Measurements from ENCODE around the gene DNAJB9. TPM values are rescaled to one million over a fixed set of nuclear protein-coding genes. Genes with fewer than 3 reads are reported as not detected.
"Not testable (repeated sequence)": the region's sequence is repeated elsewhere in the genome, so short reads cannot be mapped to it uniquely, and the experiment has no call there.

DNAJB9 gene
- total RNA-seq, 1 experiment from 2014 or later: 13.3 TPM

DNA sequence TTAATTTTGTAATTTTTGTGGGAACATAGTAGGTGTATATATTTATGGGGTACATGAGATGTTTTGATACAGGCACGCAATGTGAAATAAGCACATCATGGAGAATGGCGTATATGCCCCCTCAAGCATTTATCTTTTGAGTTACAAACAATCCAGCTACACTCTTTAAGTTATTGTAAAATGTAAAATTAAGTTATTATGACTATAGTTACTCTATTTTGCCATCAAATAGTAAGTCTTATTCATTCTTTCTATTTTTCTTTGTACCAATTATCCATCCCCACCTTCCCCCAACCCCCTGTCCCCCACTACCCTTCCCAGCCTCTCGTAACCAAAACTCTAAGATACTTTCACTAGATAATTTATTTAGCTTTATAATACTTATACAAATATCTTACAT, 36.0 kb upstream of the DNAJB9 start:
- Mint-ChIP-seq H3K27ac (ENCODE audit: unreplicated experiment) (no peak overlapping the region), H3K9me3 (ENCODE audit: low read depth, unreplicated experiment) (no peaks in the 10 kb centered on the region), H3K4me1 (ENCODE audit: low read depth, unreplicated experiment) (no peaks in the 10 kb centered on the region), H3K4me3 (ENCODE audit: low read depth, unreplicated experiment) (no peak overlapping the region), H3K36me3 (ENCODE audit: insufficient read depth, unreplicated experiment) (no peaks in the 10 kb centered on the region), H3K27me3 (ENCODE audit: unreplicated experiment) (no peaks in the 10 kb centered on the region)
- CTCF ChIA-PET: interaction anchor here (0.6 kb wide), 1 partner anchor 8 kb away, joined by 3 read pairs; the partner anchor contains the start of gene PNPLA8
- no TSS peak for BruUV-seq (replicated peaks)
- TF ChIP-seq, protein P1, sequence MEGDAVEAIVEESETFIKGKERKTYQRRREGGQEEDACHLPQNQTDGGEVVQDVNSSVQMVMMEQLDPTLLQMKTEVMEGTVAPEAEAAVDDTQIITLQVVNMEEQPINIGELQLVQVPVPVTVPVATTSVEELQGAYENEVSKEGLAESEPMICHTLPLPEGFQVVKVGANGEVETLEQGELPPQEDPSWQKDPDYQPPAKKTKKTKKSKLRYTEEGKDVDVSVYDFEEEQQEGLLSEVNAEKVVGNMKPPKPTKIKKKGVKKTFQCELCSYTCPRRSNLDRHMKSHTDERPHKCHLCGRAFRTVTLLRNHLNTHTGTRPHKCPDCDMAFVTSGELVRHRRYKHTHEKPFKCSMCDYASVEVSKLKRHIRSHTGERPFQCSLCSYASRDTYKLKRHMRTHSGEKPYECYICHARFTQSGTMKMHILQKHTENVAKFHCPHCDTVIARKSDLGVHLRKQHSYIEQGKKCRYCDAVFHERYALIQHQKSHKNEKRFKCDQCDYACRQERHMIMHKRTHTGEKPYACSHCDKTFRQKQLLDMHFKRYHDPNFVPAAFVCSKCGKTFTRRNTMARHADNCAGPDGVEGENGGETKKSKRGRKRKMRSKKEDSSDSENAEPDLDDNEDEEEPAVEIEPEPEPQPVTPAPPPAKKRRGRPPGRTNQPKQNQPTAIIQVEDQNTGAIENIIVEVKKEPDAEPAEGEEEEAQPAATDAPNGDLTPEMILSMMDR (IDR thresholded peaks at IDR 0.05; ENCODE audit: unreplicated experiment): no peak
- DNase-seq: no peak
- intact Hi-C loops (cut with micrococcal nuclease; ENCODE audit: unreplicated experiment): no loop called here

DNA sequence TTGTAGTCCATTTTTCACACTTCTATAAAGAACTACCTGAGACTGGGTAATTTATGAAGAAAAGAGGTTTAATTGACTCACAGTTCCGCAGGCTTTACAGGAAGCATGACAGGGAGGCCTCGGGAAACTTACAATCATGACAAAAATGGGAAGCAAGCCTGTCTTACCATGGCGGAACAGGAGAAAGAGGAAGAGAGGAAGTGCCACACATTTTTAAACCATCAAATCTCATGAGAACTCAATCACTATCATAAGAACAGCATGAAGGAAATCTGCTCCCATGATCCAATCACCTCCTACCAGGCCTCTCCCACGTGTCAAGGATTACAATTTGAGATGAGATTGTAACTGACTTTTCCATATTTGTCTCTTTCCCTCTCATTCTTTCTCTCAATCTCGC, 34.4 kb upstream of the DNAJB9 start:
- Mint-ChIP-seq H3K9me3 (ENCODE audit: low read depth, unreplicated experiment) (no peaks in the 10 kb centered on the region), H3K27me3 (ENCODE audit: unreplicated experiment) (no peaks in the 10 kb centered on the region), H3K4me3 (ENCODE audit: low read depth, unreplicated experiment) (no peak overlapping the region), H3K36me3 (ENCODE audit: insufficient read depth, unreplicated experiment) (no peaks in the 10 kb centered on the region), H3K4me1 (ENCODE audit: low read depth, unreplicated experiment) (no peaks in the 10 kb centered on the region), H3K27ac (ENCODE audit: unreplicated experiment) (no peak overlapping the region)
- intact Hi-C loops (cut with micrococcal nuclease; ENCODE audit: unreplicated experiment): no loop called here
- CTCF ChIA-PET: no interaction called here
- TF ChIP-seq, protein P1 (IDR thresholded peaks at IDR 0.05; ENCODE audit: unreplicated experiment): no peak
- DNase-seq: no peak
- BruUV-seq (replicated peaks): no TSS peak

DNA sequence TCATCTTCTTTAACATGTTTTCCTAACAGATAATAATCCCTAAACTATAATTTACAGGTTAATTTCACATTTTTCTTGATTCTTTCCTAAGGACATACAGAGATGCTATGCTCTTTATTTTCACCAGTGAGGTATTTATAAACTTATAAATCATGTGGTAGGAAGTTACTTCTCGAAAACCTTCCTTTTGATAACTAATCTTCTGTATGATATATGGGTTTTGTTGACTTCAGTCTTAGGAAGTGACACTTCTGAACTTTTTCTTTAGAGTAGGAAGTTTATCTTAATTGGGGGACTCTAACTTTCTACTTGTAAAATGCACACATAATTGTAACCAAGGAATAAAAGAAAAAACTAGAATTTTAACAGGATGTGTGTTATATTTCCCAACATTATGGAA, 33.9 kb upstream of the DNAJB9 start:
- CTCF ChIA-PET: no interaction called here
- no peaks in the 10 kb centered on the region for H3K27me3 Mint-ChIP-seq (ENCODE audit: unreplicated experiment)
- H3K27ac Mint-ChIP-seq (ENCODE audit: unreplicated experiment): no peak overlapping the region
- TF ChIP-seq, protein P1 (IDR thresholded peaks at IDR 0.05; ENCODE audit: unreplicated experiment): no peak
- no peaks in the 10 kb centered on the region for H3K9me3 Mint-ChIP-seq (ENCODE audit: low read depth, unreplicated experiment)
- DNase-seq: no peak
- BruUV-seq (replicated peaks): no TSS peak
- no peak overlapping the region for H3K4me3 Mint-ChIP-seq (ENCODE audit: low read depth, unreplicated experiment)
- intact Hi-C loops (cut with micrococcal nuclease; ENCODE audit: unreplicated experiment): no loop called here
- H3K4me1 Mint-ChIP-seq (ENCODE audit: low read depth, unreplicated experiment): no peaks in the 10 kb centered on the region
- H3K36me3 Mint-ChIP-seq (ENCODE audit: insufficient read depth, unreplicated experiment): no peaks in the 10 kb centered on the region

DNA sequence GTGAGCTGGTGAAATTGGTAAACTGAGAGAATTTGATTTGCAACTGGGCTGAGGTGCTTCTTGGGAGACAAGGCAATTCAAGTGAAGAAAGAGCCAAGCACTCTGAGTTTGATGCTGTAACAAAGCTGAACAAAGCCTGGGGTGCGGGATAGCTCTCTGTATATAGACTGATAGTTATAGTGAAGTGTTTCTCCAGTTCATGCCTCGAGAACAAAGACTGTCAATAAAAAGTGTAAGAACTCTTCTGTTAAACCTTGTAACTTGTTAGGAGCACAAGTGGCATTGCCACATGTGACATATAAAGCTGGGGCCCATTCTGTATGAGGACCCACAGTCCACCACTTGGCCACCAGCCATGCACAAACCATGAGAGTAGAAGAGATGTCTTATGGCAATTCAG, 32.4 kb upstream of the DNAJB9 start:
- Mint-ChIP-seq H3K4me1 (ENCODE audit: low read depth, unreplicated experiment) (no peaks in the 10 kb centered on the region), H3K27me3 (ENCODE audit: unreplicated experiment) (no peaks in the 10 kb centered on the region), H3K4me3 (ENCODE audit: low read depth, unreplicated experiment) (no peak overlapping the region), H3K9me3 (ENCODE audit: low read depth, unreplicated experiment) (no peaks in the 10 kb centered on the region), H3K36me3 (ENCODE audit: insufficient read depth, unreplicated experiment) (no peaks in the 10 kb centered on the region), H3K27ac (ENCODE audit: unreplicated experiment) (no peak overlapping the region)
- no peak for DNase-seq
- TF ChIP-seq, protein P1 (IDR thresholded peaks at IDR 0.05; ENCODE audit: unreplicated experiment): no peak
- CTCF ChIA-PET: no interaction called here
- no TSS peak for BruUV-seq (replicated peaks)
- intact Hi-C loops (cut with micrococcal nuclease; ENCODE audit: unreplicated experiment): no loop called here

DNA sequence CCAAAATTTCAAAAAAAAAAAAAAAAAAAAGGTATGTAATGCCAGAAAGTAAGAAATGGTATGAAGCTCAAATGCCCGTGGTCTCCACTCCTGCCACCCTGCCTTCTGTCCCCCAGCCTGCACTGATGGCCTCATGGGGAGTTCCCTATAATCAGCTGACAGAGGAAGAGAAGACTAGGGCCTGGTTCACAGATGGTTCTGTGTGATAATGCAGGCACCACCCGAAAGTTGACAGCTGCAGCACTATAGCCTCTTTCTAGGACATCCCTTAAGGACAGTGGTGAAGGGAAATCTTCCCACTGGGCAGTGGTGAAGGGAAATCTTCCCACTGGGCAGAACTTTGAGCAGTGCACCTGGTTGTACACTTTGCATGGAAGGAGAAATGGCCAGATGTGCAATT, 31.4 kb upstream of the DNAJB9 start:
- CTCF ChIA-PET; intact Hi-C loops (cut with micrococcal nuclease; ENCODE audit: unreplicated experiment); H3K4me3 Mint-ChIP-seq (ENCODE audit: low read depth, unreplicated experiment); DNase-seq; H3K27me3 Mint-ChIP-seq (ENCODE audit: unreplicated experiment); H3K36me3 Mint-ChIP-seq (ENCODE audit: insufficient read depth, unreplicated experiment); H3K4me1 Mint-ChIP-seq (ENCODE audit: low read depth, unreplicated experiment); BruUV-seq (replicated peaks); H3K27ac Mint-ChIP-seq (ENCODE audit: unreplicated experiment); H3K9me3 Mint-ChIP-seq (ENCODE audit: low read depth, unreplicated experiment): not testable (repeated sequence)

DNA sequence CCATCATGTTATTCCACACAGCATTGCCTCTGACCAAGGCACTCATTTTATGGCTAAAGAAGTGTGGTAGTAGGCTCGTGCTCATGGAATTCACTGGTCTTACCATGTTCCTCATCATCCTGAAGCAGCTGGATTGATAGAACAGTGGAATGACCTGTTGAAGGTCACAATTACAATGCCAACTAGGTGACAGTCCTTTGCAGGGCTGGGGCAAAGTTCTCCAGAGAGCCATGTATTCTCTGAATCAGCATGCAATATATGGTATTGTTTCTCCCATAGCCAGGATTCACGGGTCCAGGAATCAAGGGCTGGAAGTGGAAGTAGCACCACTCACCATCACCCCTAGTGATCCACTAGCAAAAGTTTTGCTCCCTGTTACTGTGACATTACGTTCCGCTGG, 31.0 kb upstream of the DNAJB9 start:
- H3K36me3 Mint-ChIP-seq (ENCODE audit: insufficient read depth, unreplicated experiment); BruUV-seq (replicated peaks); CTCF ChIA-PET; H3K27me3 Mint-ChIP-seq (ENCODE audit: unreplicated experiment); H3K27ac Mint-ChIP-seq (ENCODE audit: unreplicated experiment); DNase-seq; H3K4me3 Mint-ChIP-seq (ENCODE audit: low read depth, unreplicated experiment); H3K4me1 Mint-ChIP-seq (ENCODE audit: low read depth, unreplicated experiment); intact Hi-C loops (cut with micrococcal nuclease; ENCODE audit: unreplicated experiment); H3K9me3 Mint-ChIP-seq (ENCODE audit: low read depth, unreplicated experiment): not testable (repeated sequence)

Measured in Calu3 (cell line).